OCI-LY7 (cell line): Measurements from ENCODE around the gene TAF4. TPM values are rescaled to one million over a fixed set of nuclear protein-coding genes. Genes with fewer than 3 reads are reported as not detected.
"Not testable (repeated sequence)": the region's sequence is repeated elsewhere in the genome, so short reads cannot be mapped to it uniquely, and the experiment has no call there.

Experiments used
- BruUV-seq: library from RNA; stranded (reverse); fragments of 400-500 nt; replicated peaks from 2 replicates; lab custom pipeline; 2021; lab: Mats Ljungman, UMichigan
- CTCF ChIA-PET: fragments of 300-600 bp; sonication (Branson Sonifier 250); formaldehyde crosslinking; loops from one replicate; lab custom pipeline; 2022; ENCODE audit warnings: antibody characterized with exemption; ENCODE audit not compliant: unreplicated experiment; lab: Charles Lee
- POLR2A ChIA-PET: fragments of 300-600 bp; sonication (Branson Sonifier 250); formaldehyde crosslinking; loops from one replicate; lab custom pipeline; 2022; ENCODE audit warnings: antibody characterized with exemption; lab: Charles Lee
- DNase-seq: peaks from one replicate; pipeline ENCODE4 v3.0.0-alpha.2; 2015; ENCODE audit warnings: low spot score
- H2AFZ ChIP-seq: fragments of 200-600 bp; sonication (generic), shearing (Covaris generic); 2 replicates; pipeline ENCODE4 v1.6.1; 2014; ENCODE audit warnings: mild to moderate bottlenecking, antibody characterized with exemption, low read length, moderate library complexity
- H3K27ac ChIP-seq: fragments of 200-600 bp; sonication (generic); 2 replicates; pipeline ENCODE4 v1.5.1; 2014; ENCODE audit warnings: mixed run types, low read depth, mild to moderate bottlenecking, moderate library complexity, low read length, inconsistent platforms; ENCODE audit not compliant: poor library complexity, severe bottlenecking
- H3K36me3 ChIP-seq: fragments of 200-600 bp; sonication (generic); 2 replicates; pipeline ENCODE4 v1.6.1; 2014; ENCODE audit warnings: mild to moderate bottlenecking, antibody characterized with exemption, low read length, moderate library complexity, mixed read lengths; ENCODE audit not compliant: insufficient read depth
- H3K4me1 ChIP-seq: fragments of 200-600 bp; sonication (generic); 2 replicates; pipeline ENCODE4 v1.5.1; 2014; ENCODE audit warnings: mild to moderate bottlenecking, low read length; ENCODE audit not compliant: insufficient read depth, poor library complexity, severe bottlenecking
- H3K4me2 ChIP-seq: fragments of 200-600 bp; sonication (generic); 2 replicates; pipeline ENCODE4 v1.6.1; 2014; ENCODE audit warnings: mild to moderate bottlenecking, low read length
- H3K4me3 ChIP-seq: fragments of 200-600 bp; sonication (generic); 2 replicates; pipeline ENCODE4 v1.5.1; 2014; ENCODE audit warnings: mild to moderate bottlenecking, low read depth, low read length; ENCODE audit not compliant: poor library complexity, severe bottlenecking
- H3K79me2 ChIP-seq: fragments of 200-600 bp; sonication (generic); 2 replicates; pipeline ENCODE4 v1.6.1; 2016; ENCODE audit warnings: low read depth, mild to moderate bottlenecking, low read length, moderate library complexity, mixed read lengths; ENCODE audit not compliant: insufficient read depth
- H3K9me2 ChIP-seq: fragments of 200-600 bp; sonication (generic); 2 replicates; pipeline ENCODE4 v1.6.1; 2016; ENCODE audit warnings: mild to moderate bottlenecking, low read length, mixed read lengths; ENCODE audit not compliant: insufficient read depth
- H3K9me3 ChIP-seq: fragments of 200-600 bp; sonication (generic); 2 replicates; pipeline ENCODE4 v1.6.1; 2014; ENCODE audit warnings: mild to moderate bottlenecking, mixed run types, low read length, mixed read lengths
- H4K20me1 ChIP-seq: fragments of 200-600 bp; sonication (generic); 2 replicates; pipeline ENCODE4 v1.6.1; 2014; ENCODE audit warnings: mild to moderate bottlenecking, antibody characterized with exemption, low read length, moderate library complexity, mixed read lengths; ENCODE audit not compliant: insufficient read depth
- EZH2phosphoT487 ChIP-seq: fragments of 200-600 bp; sonication (generic); IDR thresholded peaks from 2 replicates; pipeline ENCODE4 v1.6.1; 2018; ENCODE audit warnings: low read depth, borderline replicate concordance, mild to moderate bottlenecking, mixed run types, antibody characterized with exemption, low read length, moderate library complexity, mixed read lengths
- intact Hi-C: fragments of 100-400 bp; cut with micrococcal nuclease; formaldehyde crosslinking; loops from one replicate; pipeline ENCODE4 v1.10.0; 2022; ENCODE audit not compliant: unreplicated experiment
- total RNA-seq, 2 experiments: library from RNA; depleted of rRNA in 1 of 2; stranded (reverse); fragments of >200 nt in 1 of 2; shearing (Covaris generic) in 1 of 2; gene quantifications; 2 replicates each; pipeline ENCODE4 v1.2.3, GENCODE V29; 2014 to 2022
- TF ChIP-seq, protein P1 (sequence below): fragments of 200-600 bp; sonication (generic); conservative IDR thresholded peaks from 2 replicates; pipeline ENCODE4 v1.5.1; 2014; ENCODE audit warnings: mild to moderate bottlenecking, antibody characterized with exemption, low read length, moderate library complexity, mixed read lengths

Gene TAF4
- total RNA-seq, 2 experiments from 2014 or later = 11.2 to 38.9 TPM

DNA sequence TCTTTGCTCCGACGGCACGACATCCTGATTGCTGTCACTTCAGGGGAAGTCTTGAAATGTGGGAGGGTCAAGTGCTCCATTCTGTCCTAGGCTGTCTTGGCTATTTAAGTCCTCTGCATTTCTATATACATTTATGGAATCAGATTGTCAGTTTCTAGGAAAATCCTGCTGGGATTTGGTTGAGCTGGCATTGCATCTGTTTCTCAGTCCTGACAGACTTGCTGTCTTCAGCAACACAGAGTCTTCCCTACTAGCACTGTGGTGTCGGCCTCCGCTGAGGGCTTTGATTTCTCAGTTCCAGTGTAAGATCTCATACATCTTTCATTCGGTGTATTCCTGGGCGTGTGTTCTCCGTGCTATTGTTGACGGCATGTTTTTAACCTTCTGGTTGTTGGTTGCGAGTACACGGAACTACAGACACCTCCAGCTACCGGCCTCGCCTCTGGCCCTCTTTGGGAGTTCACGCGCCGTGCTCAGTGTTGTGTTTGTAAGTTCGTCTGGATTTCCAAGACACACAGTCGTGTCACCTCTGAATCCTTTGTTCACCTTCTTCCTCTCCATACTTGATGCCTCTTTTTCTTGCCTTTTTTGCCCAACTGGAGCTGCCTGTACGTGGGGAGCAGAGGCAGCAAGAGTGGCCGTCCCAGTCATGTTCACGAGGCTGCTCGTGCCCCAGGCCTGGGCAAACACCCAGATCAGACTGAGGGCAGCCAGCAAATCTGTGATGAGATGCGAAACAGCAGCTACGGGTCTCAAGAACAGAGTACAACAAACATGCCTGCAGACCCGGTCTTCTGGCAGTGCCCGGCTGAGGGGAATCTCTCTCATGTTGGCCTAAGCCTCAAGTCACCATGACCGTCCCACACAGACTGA, 92.8 kb downstream of the TAF4 start:
- no peak overlapping the region for H3K4me3 ChIP-seq
- intact Hi-C loops = no loop called here
- no peaks in the 10 kb centered on the region for H3K79me2 ChIP-seq
- BruUV-seq = no TSS peak
- H4K20me1 ChIP-seq = no peaks in the 10 kb centered on the region
- TF ChIP-seq, protein P1, sequence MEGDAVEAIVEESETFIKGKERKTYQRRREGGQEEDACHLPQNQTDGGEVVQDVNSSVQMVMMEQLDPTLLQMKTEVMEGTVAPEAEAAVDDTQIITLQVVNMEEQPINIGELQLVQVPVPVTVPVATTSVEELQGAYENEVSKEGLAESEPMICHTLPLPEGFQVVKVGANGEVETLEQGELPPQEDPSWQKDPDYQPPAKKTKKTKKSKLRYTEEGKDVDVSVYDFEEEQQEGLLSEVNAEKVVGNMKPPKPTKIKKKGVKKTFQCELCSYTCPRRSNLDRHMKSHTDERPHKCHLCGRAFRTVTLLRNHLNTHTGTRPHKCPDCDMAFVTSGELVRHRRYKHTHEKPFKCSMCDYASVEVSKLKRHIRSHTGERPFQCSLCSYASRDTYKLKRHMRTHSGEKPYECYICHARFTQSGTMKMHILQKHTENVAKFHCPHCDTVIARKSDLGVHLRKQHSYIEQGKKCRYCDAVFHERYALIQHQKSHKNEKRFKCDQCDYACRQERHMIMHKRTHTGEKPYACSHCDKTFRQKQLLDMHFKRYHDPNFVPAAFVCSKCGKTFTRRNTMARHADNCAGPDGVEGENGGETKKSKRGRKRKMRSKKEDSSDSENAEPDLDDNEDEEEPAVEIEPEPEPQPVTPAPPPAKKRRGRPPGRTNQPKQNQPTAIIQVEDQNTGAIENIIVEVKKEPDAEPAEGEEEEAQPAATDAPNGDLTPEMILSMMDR = no peak
- TF ChIP-seq EZH2phosphoT487 = no peak
- POLR2A ChIA-PET = interaction anchor here (0.6 kb wide), 1 partner anchor 141 kb away, joined by 3 read pairs; no protein-coding TSS in a partner anchor
- H3K9me2 ChIP-seq = no peaks in the 10 kb centered on the region
- CTCF ChIA-PET = no interaction called here
- H2AFZ ChIP-seq = no peak overlapping the region
- H3K4me2 ChIP-seq = no peak overlapping the region
- no peak for DNase-seq
- no peak overlapping the region for H3K27ac ChIP-seq
- H3K4me1 ChIP-seq = no peaks in the 10 kb centered on the region
- H3K9me3 ChIP-seq = no peaks in the 10 kb centered on the region
- H3K36me3 ChIP-seq = peaks cover 31% of the 10 kb centered on the region

DNA sequence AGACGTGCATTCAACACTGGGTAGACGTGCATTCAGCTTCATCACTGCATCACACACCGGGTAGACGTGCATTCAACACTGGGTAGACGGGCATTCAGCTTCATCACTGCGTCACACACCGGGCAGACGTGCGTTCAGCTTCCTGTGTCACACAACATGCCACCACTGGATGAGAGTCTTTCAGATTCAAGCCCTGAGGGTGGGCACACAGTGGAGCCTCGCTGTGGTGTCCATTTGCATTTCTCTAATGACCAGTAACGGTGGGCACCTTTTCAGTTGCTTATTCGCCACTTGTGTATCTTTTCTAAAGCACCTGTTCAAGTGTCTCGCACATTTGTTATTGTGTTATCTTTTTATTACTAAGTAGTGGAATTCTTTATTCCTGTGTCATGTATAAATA, 94.1 kb downstream of the TAF4 start:
- H3K4me1 ChIP-seq, H4K20me1 ChIP-seq, H2AFZ ChIP-seq, H3K4me3 ChIP-seq, DNase-seq, H3K4me2 ChIP-seq, H3K9me3 ChIP-seq, BruUV-seq, H3K79me2 ChIP-seq, H3K27ac ChIP-seq, H3K9me2 ChIP-seq, POLR2A ChIA-PET, intact Hi-C loops, CTCF ChIA-PET: not testable (repeated sequence)
- peaks cover 29% of the 10 kb centered on the region for H3K36me3 ChIP-seq

DNA sequence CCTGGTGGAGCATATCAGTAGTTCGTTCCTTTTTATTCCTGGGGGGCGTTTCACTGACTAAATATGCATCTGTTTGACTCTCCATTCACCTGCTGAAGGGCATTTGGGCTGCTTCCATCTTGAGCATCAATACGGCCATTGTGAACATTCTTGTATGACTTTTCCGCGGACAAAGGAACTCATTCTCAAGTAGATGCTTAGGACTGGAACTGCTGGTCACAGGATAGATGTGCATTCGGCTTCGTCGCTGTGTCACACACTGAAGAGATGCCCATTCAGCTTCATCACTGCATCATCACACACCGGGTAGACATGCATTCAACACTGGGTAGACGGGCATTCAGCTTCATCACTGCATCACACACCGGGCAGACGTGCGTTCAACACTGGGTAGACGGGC, 95.3 kb downstream of the TAF4 start:
- ChIA-PET CTCF (no interaction called here), POLR2A (no interaction called here)
- peaks cover 20% of the 10 kb centered on the region for H3K36me3 ChIP-seq
- intact Hi-C loops = no loop called here
- H3K9me2 ChIP-seq = no peaks in the 10 kb centered on the region
- no peaks in the 10 kb centered on the region for H3K4me1 ChIP-seq
- H3K79me2 ChIP-seq = no peaks in the 10 kb centered on the region
- H3K9me3 ChIP-seq = no peaks in the 10 kb centered on the region
- no TSS peak for BruUV-seq
- H4K20me1 ChIP-seq = no peaks in the 10 kb centered on the region
- no peak overlapping the region for H2AFZ ChIP-seq
- no peak overlapping the region for H3K27ac ChIP-seq
- DNase-seq = no peak
- no peak overlapping the region for H3K4me2 ChIP-seq
- TF ChIP-seq EZH2phosphoT487 = no peak
- TF ChIP-seq, protein P1 = no peak
- no peak overlapping the region for H3K4me3 ChIP-seq
